HEK293 (cell line): Measurements from ENCODE around the gene CDH23.
A peak's percentile ranks its signal among the peaks of the same experiment; 100 is the strongest.

Experiments used
- CTCF ChIA-PET: fragments of 350-600 bp; formaldehyde crosslinking; extraction: SDS; loops from one replicate; lab custom pipeline; 2021; ENCODE audit warnings: antibody characterized with exemption; lab: Yijun Ruan, JAX
- POLR2A ChIA-PET: fragments of 300-600 bp; formaldehyde crosslinking; extraction: SDS; loops from one replicate; lab custom pipeline; 2020; ENCODE audit warnings: antibody characterized with exemption, inconsistent platforms; lab: Yijun Ruan, JAX
- H3K27ac ChIP-seq: fragments of 200-500 bp; sonication (Bioruptor generic); 2 replicates; pipeline ENCODE4 v1.5.1; 2014; ENCODE audit warnings: low read depth, low read length, control low read depth, inconsistent platforms; ENCODE audit errors: extremely low read depth
- H3K36me3 ChIP-seq, 2 experiments: fragments of 200-500 bp in 1 of 2; sonication (Bioruptor generic) in 1 of 2; 1 replicate in 1 of 2; 2 replicates in 1 of 2; pipeline ENCODE4 v1.5.1; 2014 to 2017; ENCODE audit warnings: inconsistent platforms in 2 of 2, low read length in 2 of 2; ENCODE audit not compliant: control insufficient read depth in 2 of 2, insufficient read depth in 1 of 2
- H3K4me1 ChIP-seq: fragments of 200-500 bp; sonication (Bioruptor generic); 2 replicates; pipeline ENCODE4 v1.5.1; 2014; ENCODE audit warnings: mild to moderate bottlenecking, low read length, inconsistent platforms; ENCODE audit not compliant: control insufficient read depth, insufficient read depth
- H3K4me3 ChIP-seq: 2 replicates; pipeline ENCODE4 v1.5.1; 2011; ENCODE audit warnings: low read depth, mild to moderate bottlenecking, control low read depth, low read length, moderate library complexity
- H3K9me3 ChIP-seq: fragments of 200-500 bp; sonication (Bioruptor generic); 2 replicates; pipeline ENCODE4 v1.5.1; 2014; ENCODE audit warnings: low read depth, low read length, inconsistent platforms; ENCODE audit not compliant: control insufficient read depth, insufficient read depth
- CTCF ChIP-seq: fragments of 450-650 bp; formaldehyde crosslinking; IDR thresholded peaks from 2 replicates; pipeline ENCODE4 v1.5.1; 2016; ENCODE audit warnings: missing biosample characterization, missing genetic modification characterization
- FEZF1 ChIP-seq: fragments of 450-650 bp; formaldehyde crosslinking; IDR thresholded peaks from 2 replicates; pipeline ENCODE4 v1.5.1; 2016; ENCODE audit warnings: missing biosample characterization, missing genetic modification characterization
- GLIS1 ChIP-seq: fragments of 450-650 bp; formaldehyde crosslinking; IDR thresholded peaks from 2 replicates; pipeline ENCODE4 v1.5.1; 2016; ENCODE audit warnings: missing biosample characterization, missing genetic modification characterization
- IKZF3 ChIP-seq: fragments of 450-650 bp; IDR thresholded peaks from 2 replicates; pipeline ENCODE4 v1.5.0; 2018; ENCODE audit warnings: missing biosample characterization, mild to moderate bottlenecking, missing genetic modification characterization, moderate library complexity
- KLF9 ChIP-seq: fragments of 450-650 bp; formaldehyde crosslinking; IDR thresholded peaks from 2 replicates; pipeline ENCODE4 v1.5.1; 2016; ENCODE audit warnings: missing biosample characterization, missing genetic modification characterization, low read depth
- OVOL3 ChIP-seq: fragments of 450-650 bp; formaldehyde crosslinking; IDR thresholded peaks from 2 replicates; pipeline ENCODE4 v1.5.1; 2016; ENCODE audit warnings: missing biosample characterization, missing genetic modification characterization
- PATZ1 ChIP-seq: fragments of 450-650 bp; formaldehyde crosslinking; IDR thresholded peaks from 2 replicates; pipeline ENCODE4 v1.5.1; 2016; ENCODE audit warnings: missing biosample characterization, missing genetic modification characterization
- TCF7L2 ChIP-seq: IDR thresholded peaks from 2 replicates; pipeline ENCODE4 v1.6.1; 2011; ENCODE audit warnings: low read depth, mild to moderate bottlenecking, inconsistent platforms, low read length, moderate library complexity, borderline replicate concordance
- YY1 ChIP-seq: fragments of 450-650 bp; formaldehyde crosslinking; IDR thresholded peaks from 2 replicates; pipeline ENCODE4 v1.5.1; 2018; ENCODE audit warnings: missing biosample characterization, missing genetic modification characterization
- YY2 ChIP-seq: fragments of 450-650 bp; formaldehyde crosslinking; IDR thresholded peaks from 2 replicates; pipeline ENCODE4 v1.5.1; 2016; ENCODE audit warnings: missing biosample characterization, missing genetic modification characterization
- ZBTB26 ChIP-seq: fragments of 450-650 bp; formaldehyde crosslinking; optimal IDR thresholded peaks from 2 replicates; pipeline ENCODE3; 2016; ENCODE audit warnings: missing biosample characterization, mild to moderate bottlenecking, missing genetic modification characterization
- ZEB2 ChIP-seq: fragments of 450-650 bp; formaldehyde crosslinking; IDR thresholded peaks from 2 replicates; pipeline ENCODE4 v1.5.1; 2016; ENCODE audit warnings: missing biosample characterization, missing genetic modification characterization
- ZIC2 ChIP-seq: fragments of 450-650 bp; formaldehyde crosslinking; IDR thresholded peaks from 2 replicates; pipeline ENCODE4 v1.5.1; 2016; ENCODE audit warnings: missing biosample characterization, missing genetic modification characterization
- ZNF211 ChIP-seq: fragments of 450-650 bp; formaldehyde crosslinking; IDR thresholded peaks from 2 replicates; pipeline ENCODE4 v1.5.1; 2016; ENCODE audit warnings: low read depth, missing biosample characterization, missing genetic modification characterization
- ZNF23 ChIP-seq: fragments of 450-650 bp; formaldehyde crosslinking; IDR thresholded peaks from 2 replicates; pipeline ENCODE4 v1.5.1; 2016; ENCODE audit warnings: missing biosample characterization, missing genetic modification characterization, borderline replicate concordance
- ZNF266 ChIP-seq: fragments of 450-650 bp; formaldehyde crosslinking; IDR thresholded peaks from 2 replicates; pipeline ENCODE4 v1.5.1; 2016; ENCODE audit warnings: missing biosample characterization, missing genetic modification characterization, low read depth
- ZNF366 ChIP-seq: fragments of 450-650 bp; formaldehyde crosslinking; conservative IDR thresholded peaks from 2 replicates; pipeline ENCODE4 v1.5.1; 2016; ENCODE audit warnings: missing biosample characterization, missing genetic modification characterization
- ZNF394 ChIP-seq: fragments of 450-650 bp; formaldehyde crosslinking; IDR thresholded peaks from 2 replicates; pipeline ENCODE4 v1.5.1; 2016; ENCODE audit warnings: missing biosample characterization, missing genetic modification characterization, mild to moderate bottlenecking, moderate library complexity, borderline replicate concordance
- ZNF404 ChIP-seq: fragments of 450-650 bp; formaldehyde crosslinking; IDR thresholded peaks from 2 replicates; pipeline ENCODE4 v1.5.1; 2017; ENCODE audit warnings: missing biosample characterization, missing genetic modification characterization
- ZNF488 ChIP-seq: fragments of 450-650 bp; formaldehyde crosslinking; IDR thresholded peaks from 2 replicates; pipeline ENCODE4 v1.5.1; 2016; ENCODE audit warnings: missing biosample characterization, missing genetic modification characterization
- ZNF514 ChIP-seq: fragments of 450-650 bp; formaldehyde crosslinking; IDR thresholded peaks from 2 replicates; pipeline ENCODE4 v1.5.1; 2016; ENCODE audit warnings: missing biosample characterization, missing genetic modification characterization
- ZNF529 ChIP-seq: fragments of 450-650 bp; formaldehyde crosslinking; IDR thresholded peaks from 2 replicates; pipeline ENCODE4 v1.5.1; 2017; ENCODE audit warnings: missing genetic modification characterization, missing biosample characterization; ENCODE audit not compliant: insufficient replicate concordance
- ZNF544 ChIP-seq: fragments of 450-650 bp; formaldehyde crosslinking; IDR thresholded peaks from 2 replicates; pipeline ENCODE4 v1.5.0; 2017; ENCODE audit warnings: missing biosample characterization, missing genetic modification characterization
- ZNF596 ChIP-seq: fragments of 450-650 bp; IDR thresholded peaks from 2 replicates; pipeline ENCODE4 v1.5.0; 2018; ENCODE audit warnings: missing biosample characterization, mild to moderate bottlenecking, missing genetic modification characterization, moderate library complexity
- ZNF600 ChIP-seq: fragments of 450-650 bp; formaldehyde crosslinking; IDR thresholded peaks from 2 replicates; pipeline ENCODE4 v1.5.1; 2016; ENCODE audit warnings: missing biosample characterization, missing genetic modification characterization
- ZNF623 ChIP-seq: fragments of 450-650 bp; formaldehyde crosslinking; IDR thresholded peaks from 2 replicates; pipeline ENCODE4 v1.5.1; 2016; ENCODE audit warnings: missing biosample characterization, missing genetic modification characterization
- ZNF629 ChIP-seq: fragments of 450-650 bp; formaldehyde crosslinking; IDR thresholded peaks from 2 replicates; pipeline ENCODE4 v1.5.1; 2017; ENCODE audit warnings: missing biosample characterization, missing genetic modification characterization
- ZNF677 ChIP-seq: fragments of 450-650 bp; IDR thresholded peaks from 2 replicates; pipeline ENCODE4 v1.5.0; 2018; ENCODE audit warnings: missing biosample characterization, mild to moderate bottlenecking, missing genetic modification characterization, moderate library complexity
- ZNF692 ChIP-seq: fragments of 450-650 bp; formaldehyde crosslinking; IDR thresholded peaks from 2 replicates; pipeline ENCODE4 v1.5.1; 2016; ENCODE audit warnings: missing biosample characterization, missing genetic modification characterization
- ZSCAN30 ChIP-seq: fragments of 450-650 bp; IDR thresholded peaks from 2 replicates; pipeline ENCODE4 v1.5.1; 2018; ENCODE audit warnings: missing biosample characterization, mild to moderate bottlenecking, missing genetic modification characterization, moderate library complexity

CDH23 gene

GRCh38 chr10:71396084-71396710 is 523 bp upstream of the CDH23 start:
- H3K27ac ChIP-seq: no peak overlapping the region; the same call in 1 of the 2 replicates
- POLR2A ChIA-PET: interaction anchor here (0.6 to 1.5 kb wide), 2 partner anchors 73 to 312 kb away, joined by 3 read pairs; no protein-coding TSS in a partner anchor
- H3K4me1 ChIP-seq: peaks cover 4% of the 10 kb centered on the region; the same call in 1 of the 2 replicates
- CTCF ChIA-PET: interaction anchor here (0.6 to 2.0 kb wide), 6 partner anchors 8 to 313 kb away, joined by 3 to 12 read pairs (median 4); no protein-coding TSS in a partner anchor
- H3K36me3 ChIP-seq: no peaks in the 10 kb centered on the region
- no peak overlapping the region for H3K4me3 ChIP-seq
- H3K9me3 ChIP-seq: no peaks in the 10 kb centered on the region
- TF ChIP-seq ZNF394 (tag by site-specific recombination) (peak; percentile 35; the same call in 1 of the 2 replicates), ZNF529 (tag by site-specific recombination) (no peak), ZSCAN30 (peak; percentile 70; the same call in 1 of the 2 replicates), ZNF544 (tag by site-specific recombination) (no peak), IKZF3 (tag by site-specific recombination) (0 out of 2 replicates have a peak, but pooled peaks have one; percentile 43), ZNF211 (tag by site-specific recombination) (no peak), ZBTB26 (tag by site-specific recombination) (peak; percentile 70), CTCF (tag by site-specific recombination) (peak; percentile 87), ZNF596 (tag by site-specific recombination) (0 out of 2 replicates have a peak, but pooled peaks have one; percentile 41), OVOL3 (tag by site-specific recombination) (no peak), ZEB2 (tag by site-specific recombination) (peak; percentile 12; the same call in 1 of the 2 replicates), ZNF623 (tag by site-specific recombination) (no peak), GLIS1 (tag by site-specific recombination) (peak; percentile 54; the same call in 1 of the 2 replicates), ZNF266 (tag by site-specific recombination) (no peak), KLF9 (tag by site-specific recombination) (no peak), YY2 (tag by site-specific recombination) (no peak), ZNF366 (tag by site-specific recombination) (no peak), TCF7L2 (no peak), PATZ1 (tag by site-specific recombination) (peak; percentile 69), FEZF1 (tag by site-specific recombination) (no peak), ZNF629 (tag by site-specific recombination) (no peak), ZNF677 (tag by site-specific recombination) (0 out of 2 replicates have a peak, but pooled peaks have one; percentile 12), ZNF404 (tag by site-specific recombination) (no peak), ZNF488 (no peak), ZNF600 (tag by site-specific recombination) (no peak), ZNF514 (tag by site-specific recombination) (no peak), ZNF692 (tag by site-specific recombination) (peak; percentile 26), ZIC2 (peak; percentile 82), YY1 (tag by site-specific recombination) (peak; percentile 39; the same call in 1 of the 2 replicates), ZNF23 (no peak)
